ENCODE results near the gene LANCL2.

GRCh38 chr7:55381189-55381588 is 16.1 kb downstream of the LANCL2 start:
- TF ChIP-seq, protein P1, sequence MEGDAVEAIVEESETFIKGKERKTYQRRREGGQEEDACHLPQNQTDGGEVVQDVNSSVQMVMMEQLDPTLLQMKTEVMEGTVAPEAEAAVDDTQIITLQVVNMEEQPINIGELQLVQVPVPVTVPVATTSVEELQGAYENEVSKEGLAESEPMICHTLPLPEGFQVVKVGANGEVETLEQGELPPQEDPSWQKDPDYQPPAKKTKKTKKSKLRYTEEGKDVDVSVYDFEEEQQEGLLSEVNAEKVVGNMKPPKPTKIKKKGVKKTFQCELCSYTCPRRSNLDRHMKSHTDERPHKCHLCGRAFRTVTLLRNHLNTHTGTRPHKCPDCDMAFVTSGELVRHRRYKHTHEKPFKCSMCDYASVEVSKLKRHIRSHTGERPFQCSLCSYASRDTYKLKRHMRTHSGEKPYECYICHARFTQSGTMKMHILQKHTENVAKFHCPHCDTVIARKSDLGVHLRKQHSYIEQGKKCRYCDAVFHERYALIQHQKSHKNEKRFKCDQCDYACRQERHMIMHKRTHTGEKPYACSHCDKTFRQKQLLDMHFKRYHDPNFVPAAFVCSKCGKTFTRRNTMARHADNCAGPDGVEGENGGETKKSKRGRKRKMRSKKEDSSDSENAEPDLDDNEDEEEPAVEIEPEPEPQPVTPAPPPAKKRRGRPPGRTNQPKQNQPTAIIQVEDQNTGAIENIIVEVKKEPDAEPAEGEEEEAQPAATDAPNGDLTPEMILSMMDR (IDR thresholded peaks at IDR 0.05) = no peak
- no peak for TF ChIP-seq POLR2A (IDR thresholded peaks at IDR 0.05)
